GM12878 (cell line): Measurements from ENCODE around the gene WDR31. TPM values are rescaled to one million over a fixed set of nuclear protein-coding genes. Genes with fewer than 3 reads are reported as not detected.

Experiments used
- ATAC-seq: fragments of 200-7000 bp; cut with Tn5 transposase; 3 replicates; pipeline ENCODE4 v1.9.1; 2020; ENCODE audit warnings: mild to moderate bottlenecking, moderate library complexity
- BruUV-seq: library from RNA; stranded (reverse); fragments of 400-500 nt; replicated peaks from 2 replicates; lab custom pipeline; 2021; lab: Mats Ljungman, UMichigan
- CTCF ChIA-PET: fragments of 300-600 bp; sonication (Branson Sonifier 250); formaldehyde crosslinking; extraction: SDS; loops from one replicate; lab custom pipeline; 2021; ENCODE audit warnings: inconsistent platforms; lab: Yijun Ruan, JAX
- POLR2A ChIA-PET: fragments of 350-600 bp; formaldehyde crosslinking; extraction: SDS; loops from one replicate; lab custom pipeline; 2021; ENCODE audit warnings: inconsistent platforms; lab: Charles Lee
- RAD21 ChIA-PET: fragments of 300-600 bp; sonication (Branson Sonifier 250); formaldehyde crosslinking; loops from one replicate; lab custom pipeline; 2023; ENCODE audit warnings: antibody characterized with exemption; ENCODE audit not compliant: unreplicated experiment; lab: Charles Lee
- SMC1A ChIA-PET: fragments of 300-600 bp; sonication (Branson Sonifier 250); formaldehyde crosslinking; loops from one replicate; lab custom pipeline; 2023; ENCODE audit not compliant: unreplicated experiment, uncharacterized antibody; lab: Charles Lee
- DNase-seq: peaks from one replicate; pipeline ENCODE4 v3.0.0-alpha.2; 2011; ENCODE audit warnings: low read depth, low spot score
- FAIRE-seq: peaks from 3 replicates; lab custom pipeline; 2011; peaks lifted over from hg19 to GRCh38; lab: Jason Lieb, UNC
- H2AFZ ChIP-seq: 2 replicates; pipeline ENCODE4 v1.6.0; 2011; ENCODE audit warnings: low read depth, low read length, control low read depth; ENCODE audit not compliant: control insufficient read depth
- H3K27ac ChIP-seq: 2 replicates; pipeline ENCODE4 v1.5.1; 2011; ENCODE audit warnings: control low read depth; ENCODE audit not compliant: control insufficient read depth, insufficient read depth
- H3K27me3 ChIP-seq, 2 experiments: replicated peaks in 1 of 2; 2 replicates each; pipeline versions ENCODE4 v1.6.0 to v1.6.1; 2011; ENCODE audit warnings: low read length in 1 of 2; ENCODE audit not compliant: control insufficient read depth in 2 of 2, insufficient read depth in 2 of 2
- H3K36me3 ChIP-seq, 2 experiments: 2 replicates each; pipeline ENCODE4 v1.5.1; 2011; ENCODE audit warnings: low read length in 1 of 2; ENCODE audit not compliant: control insufficient read depth in 2 of 2, insufficient read depth in 2 of 2
- H3K4me1 ChIP-seq: 2 replicates; pipeline ENCODE4 v1.6.1; 2011; ENCODE audit warnings: mild to moderate bottlenecking, low read length, moderate library complexity, mixed read lengths; ENCODE audit not compliant: control insufficient read depth, insufficient read depth
- H3K4me2 ChIP-seq: 2 replicates; pipeline ENCODE4 v1.6.0; 2011; ENCODE audit warnings: control low read depth; ENCODE audit not compliant: control insufficient read depth, insufficient read depth
- H3K4me3 ChIP-seq: fragments of 200-600 bp; sonication (generic); 2 replicates; pipeline ENCODE4 v1.5.1; 2016
- H3K79me2 ChIP-seq: 2 replicates; pipeline ENCODE4 v1.6.0; 2011; ENCODE audit warnings: low read length; ENCODE audit not compliant: control insufficient read depth, insufficient read depth
- H3K9ac ChIP-seq: 2 replicates; pipeline ENCODE4 v1.8.0; 2011; ENCODE audit warnings: low read length, control low read depth, mixed read lengths; ENCODE audit not compliant: control insufficient read depth, insufficient read depth
- H3K9me3 ChIP-seq: replicated peaks from 3 replicates; pipeline ENCODE4 v1.5.1; 2011; ENCODE audit warnings: mild to moderate bottlenecking, low read length; ENCODE audit not compliant: control insufficient read depth, insufficient read depth
- H4K20me1 ChIP-seq: 2 replicates; pipeline ENCODE4 v1.6.0; 2011; ENCODE audit not compliant: control insufficient read depth, insufficient read depth
- MTA3 ChIP-seq: IDR thresholded peaks from 2 replicates; pipeline ENCODE4 v1.6.1; 2012; ENCODE audit warnings: low read length, inconsistent platforms, borderline replicate concordance
- SIX5 ChIP-seq: IDR thresholded peaks from 2 replicates; pipeline ENCODE4 v1.6.1; 2011; ENCODE audit warnings: mild to moderate bottlenecking, low read depth, low read length, moderate library complexity; ENCODE audit not compliant: severe bottlenecking
- SREBF1 ChIP-seq: IDR thresholded peaks from 2 replicates; pipeline ENCODE4 v1.6.1; 2012; ENCODE audit warnings: mild to moderate bottlenecking, low read length
- TAF1 ChIP-seq: IDR thresholded peaks from 2 replicates; pipeline ENCODE4 v1.6.1; 2011; ENCODE audit warnings: mild to moderate bottlenecking, low read depth, low read length, borderline replicate concordance
- TBL1XR1 ChIP-seq: IDR thresholded peaks from 2 replicates; pipeline ENCODE4 v1.6.1; 2012; ENCODE audit warnings: low read depth, low read length, improper control_type of control experiment
- WGBS: methylation state at CpG from one replicate; pipeline ENCODE4 v1.1.6; 2016; ENCODE audit warnings: low lambda C conversion rate; ENCODE audit not compliant: insufficient replicate concordance, insufficient coverage; ENCODE audit errors: missing lambda C conversion rate; 5-methylcytosine and 5-hydroxymethylcytosine counted together
- in situ Hi-C: fragments of 300-500 bp; cut with MboI; formaldehyde crosslinking; loops from 9 replicates; pipeline ENCODE4 v1.14.3; 2018; ENCODE audit warnings: mixed read lengths
- intact Hi-C: fragments of 100-400 bp; cut with micrococcal nuclease; formaldehyde crosslinking; loops from one replicate; pipeline ENCODE4 v1.14.2; 2022; ENCODE audit not compliant: unreplicated experiment
- polyA plus RNA-seq, 11 experiments: library from polyadenylated mRNA; depleted of rRNA in 4 of 11; unstranded in 6 of 11; stranded (reverse) in 5 of 11; fragments of >200 nt; fragmentation: Nextera tagmentation in 4 of 11; fragmentation: Illumina TruSeq in 1 of 11; extraction: Ambion mirVana in 4 of 11; extraction: Trizol in 1 of 11; gene quantifications; 1 replicate in 1 of 11; 2 replicates in 10 of 11; pipeline versions ENCODE4 v1.2.1 to v1.2.3, GENCODE V29; 2011 to 2016; ENCODE audit warnings: inconsistent platforms in 2 of 11, missing spikeins in 2 of 11, low read depth in 1 of 11
- total RNA-seq, 4 experiments: library from RNA; depleted of rRNA in 3 of 4; stranded (reverse); fragments of >200 nt in 3 of 4; fragmentation: Illumina TruSeq in 1 of 4; extraction: Trizol in 1 of 4; gene quantifications; 2 replicates each; pipeline versions ENCODE4 v1.2.1 to v1.2.3, GENCODE V29; 2013 to 2021
- TF ChIP-seq, protein P1 (sequence below): IDR thresholded peaks from 2 replicates; pipeline ENCODE4 v1.6.1; 2012; ENCODE audit warnings: low read length, inconsistent platforms
- TF ChIP-seq, protein P2 (sequence below): fragments of 450-650 bp; conservative IDR thresholded peaks from 2 replicates; pipeline ENCODE4 v1.6.1; 2017; ENCODE audit warnings: mild to moderate bottlenecking, moderate library complexity
- TF ChIP-seq, protein P3 (sequence below): IDR thresholded peaks from 2 replicates; pipeline ENCODE4 v1.6.1; 2011; ENCODE audit warnings: mild to moderate bottlenecking, low read depth, low read length, moderate library complexity; ENCODE audit not compliant: insufficient replicate concordance
- TF ChIP-seq, protein P4 (sequence below): IDR thresholded peaks from 2 replicates; pipeline ENCODE4 v1.6.1; 2012; ENCODE audit warnings: low read depth, low read length, improper control_type of control experiment
- TF ChIP-seq, protein P5 (sequence below): fragments of 450-650 bp; IDR thresholded peaks from 2 replicates; pipeline ENCODE4 v1.6.1; 2016; ENCODE audit warnings: mild to moderate bottlenecking
- TF ChIP-seq, protein P6 (sequence below): fragments of 450-650 bp; IDR thresholded peaks from 2 replicates; pipeline ENCODE4 v1.6.1; 2017; ENCODE audit warnings: mild to moderate bottlenecking, low read depth, inconsistent platforms; ENCODE audit not compliant: poor library complexity, severe bottlenecking

WDR31 gene
- total and polyA plus RNA-seq, 10 of the 15 experiments (the other 5 are each of a cell fraction or from before 2014, with no cell fraction given), result 0.26 to 1.7 (median 0.79) TPM

DNA sequence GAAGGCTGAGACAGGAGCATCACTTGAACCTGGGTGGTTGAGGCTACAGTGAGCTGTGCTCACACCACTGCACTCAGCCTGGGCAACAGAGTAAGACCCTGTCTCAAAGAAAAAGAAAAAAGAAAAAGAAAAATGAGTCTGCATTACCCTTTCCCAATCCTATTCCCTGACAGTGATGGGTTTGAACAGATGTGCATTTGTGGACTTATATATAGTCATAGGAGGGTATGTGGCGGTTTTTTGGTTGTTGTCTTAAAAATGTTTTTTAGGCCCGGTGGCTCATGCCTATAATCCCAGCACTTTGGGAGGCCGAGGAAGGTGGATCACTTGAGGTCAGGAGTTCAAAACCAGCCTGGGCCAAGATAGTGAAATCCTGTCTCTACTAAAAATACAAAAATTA lies 23.3 kb upstream of the WDR31 start:
- ATAC-seq (no peak), DNase-seq (no peak)
- in situ Hi-C loops, result no loop called here
- Histone ChIP-seq H4K20me1 (no peaks in the 10 kb centered on the region), H3K9me3 (no peaks in the 10 kb centered on the region), H3K9ac (no peak overlapping the region), H3K27ac (no peak overlapping the region), H3K4me3 (no peak overlapping the region)
- BruUV-seq, result no TSS peak
- TF ChIP-seq SIX5 (no peak), TAF1 (no peak), MTA3 (no peak), TBL1XR1 (no peak), SREBF1 (no peak)
- TF ChIP-seq, protein P1, sequence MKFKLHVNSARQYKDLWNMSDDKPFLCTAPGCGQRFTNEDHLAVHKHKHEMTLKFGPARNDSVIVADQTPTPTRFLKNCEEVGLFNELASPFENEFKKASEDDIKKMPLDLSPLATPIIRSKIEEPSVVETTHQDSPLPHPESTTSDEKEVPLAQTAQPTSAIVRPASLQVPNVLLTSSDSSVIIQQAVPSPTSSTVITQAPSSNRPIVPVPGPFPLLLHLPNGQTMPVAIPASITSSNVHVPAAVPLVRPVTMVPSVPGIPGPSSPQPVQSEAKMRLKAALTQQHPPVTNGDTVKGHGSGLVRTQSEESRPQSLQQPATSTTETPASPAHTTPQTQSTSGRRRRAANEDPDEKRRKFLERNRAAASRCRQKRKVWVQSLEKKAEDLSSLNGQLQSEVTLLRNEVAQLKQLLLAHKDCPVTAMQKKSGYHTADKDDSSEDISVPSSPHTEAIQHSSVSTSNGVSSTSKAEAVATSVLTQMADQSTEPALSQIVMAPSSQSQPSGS, result no peak
- TF ChIP-seq, protein P2, sequence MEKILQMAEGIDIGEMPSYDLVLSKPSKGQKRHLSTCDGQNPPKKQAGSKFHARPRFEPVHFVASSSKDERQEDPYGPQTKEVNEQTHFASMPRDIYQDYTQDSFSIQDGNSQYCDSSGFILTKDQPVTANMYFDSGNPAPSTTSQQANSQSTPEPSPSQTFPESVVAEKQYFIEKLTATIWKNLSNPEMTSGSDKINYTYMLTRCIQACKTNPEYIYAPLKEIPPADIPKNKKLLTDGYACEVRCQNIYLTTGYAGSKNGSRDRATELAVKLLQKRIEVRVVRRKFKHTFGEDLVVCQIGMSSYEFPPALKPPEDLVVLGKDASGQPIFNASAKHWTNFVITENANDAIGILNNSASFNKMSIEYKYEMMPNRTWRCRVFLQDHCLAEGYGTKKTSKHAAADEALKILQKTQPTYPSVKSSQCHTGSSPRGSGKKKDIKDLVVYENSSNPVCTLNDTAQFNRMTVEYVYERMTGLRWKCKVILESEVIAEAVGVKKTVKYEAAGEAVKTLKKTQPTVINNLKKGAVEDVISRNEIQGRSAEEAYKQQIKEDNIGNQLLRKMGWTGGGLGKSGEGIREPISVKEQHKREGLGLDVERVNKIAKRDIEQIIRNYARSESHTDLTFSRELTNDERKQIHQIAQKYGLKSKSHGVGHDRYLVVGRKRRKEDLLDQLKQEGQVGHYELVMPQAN, result no peak
- TF ChIP-seq, protein P3, sequence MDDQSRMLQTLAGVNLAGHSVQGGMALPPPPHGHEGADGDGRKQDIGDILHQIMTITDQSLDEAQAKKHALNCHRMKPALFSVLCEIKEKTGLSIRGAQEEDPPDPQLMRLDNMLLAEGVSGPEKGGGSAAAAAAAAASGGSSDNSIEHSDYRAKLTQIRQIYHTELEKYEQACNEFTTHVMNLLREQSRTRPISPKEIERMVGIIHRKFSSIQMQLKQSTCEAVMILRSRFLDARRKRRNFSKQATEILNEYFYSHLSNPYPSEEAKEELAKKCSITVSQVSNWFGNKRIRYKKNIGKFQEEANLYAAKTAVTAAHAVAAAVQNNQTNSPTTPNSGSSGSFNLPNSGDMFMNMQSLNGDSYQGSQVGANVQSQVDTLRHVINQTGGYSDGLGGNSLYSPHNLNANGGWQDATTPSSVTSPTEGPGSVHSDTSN, result no peak
- TF ChIP-seq, protein P4, sequence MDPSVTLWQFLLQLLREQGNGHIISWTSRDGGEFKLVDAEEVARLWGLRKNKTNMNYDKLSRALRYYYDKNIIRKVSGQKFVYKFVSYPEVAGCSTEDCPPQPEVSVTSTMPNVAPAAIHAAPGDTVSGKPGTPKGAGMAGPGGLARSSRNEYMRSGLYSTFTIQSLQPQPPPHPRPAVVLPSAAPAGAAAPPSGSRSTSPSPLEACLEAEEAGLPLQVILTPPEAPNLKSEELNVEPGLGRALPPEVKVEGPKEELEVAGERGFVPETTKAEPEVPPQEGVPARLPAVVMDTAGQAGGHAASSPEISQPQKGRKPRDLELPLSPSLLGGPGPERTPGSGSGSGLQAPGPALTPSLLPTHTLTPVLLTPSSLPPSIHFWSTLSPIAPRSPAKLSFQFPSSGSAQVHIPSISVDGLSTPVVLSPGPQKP, result no peak
- TF ChIP-seq, protein P5, sequence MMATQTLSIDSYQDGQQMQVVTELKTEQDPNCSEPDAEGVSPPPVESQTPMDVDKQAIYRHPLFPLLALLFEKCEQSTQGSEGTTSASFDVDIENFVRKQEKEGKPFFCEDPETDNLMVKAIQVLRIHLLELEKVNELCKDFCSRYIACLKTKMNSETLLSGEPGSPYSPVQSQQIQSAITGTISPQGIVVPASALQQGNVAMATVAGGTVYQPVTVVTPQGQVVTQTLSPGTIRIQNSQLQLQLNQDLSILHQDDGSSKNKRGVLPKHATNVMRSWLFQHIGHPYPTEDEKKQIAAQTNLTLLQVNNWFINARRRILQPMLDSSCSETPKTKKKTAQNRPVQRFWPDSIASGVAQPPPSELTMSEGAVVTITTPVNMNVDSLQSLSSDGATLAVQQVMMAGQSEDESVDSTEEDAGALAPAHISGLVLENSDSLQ, result no peak
- TF ChIP-seq, protein P6, sequence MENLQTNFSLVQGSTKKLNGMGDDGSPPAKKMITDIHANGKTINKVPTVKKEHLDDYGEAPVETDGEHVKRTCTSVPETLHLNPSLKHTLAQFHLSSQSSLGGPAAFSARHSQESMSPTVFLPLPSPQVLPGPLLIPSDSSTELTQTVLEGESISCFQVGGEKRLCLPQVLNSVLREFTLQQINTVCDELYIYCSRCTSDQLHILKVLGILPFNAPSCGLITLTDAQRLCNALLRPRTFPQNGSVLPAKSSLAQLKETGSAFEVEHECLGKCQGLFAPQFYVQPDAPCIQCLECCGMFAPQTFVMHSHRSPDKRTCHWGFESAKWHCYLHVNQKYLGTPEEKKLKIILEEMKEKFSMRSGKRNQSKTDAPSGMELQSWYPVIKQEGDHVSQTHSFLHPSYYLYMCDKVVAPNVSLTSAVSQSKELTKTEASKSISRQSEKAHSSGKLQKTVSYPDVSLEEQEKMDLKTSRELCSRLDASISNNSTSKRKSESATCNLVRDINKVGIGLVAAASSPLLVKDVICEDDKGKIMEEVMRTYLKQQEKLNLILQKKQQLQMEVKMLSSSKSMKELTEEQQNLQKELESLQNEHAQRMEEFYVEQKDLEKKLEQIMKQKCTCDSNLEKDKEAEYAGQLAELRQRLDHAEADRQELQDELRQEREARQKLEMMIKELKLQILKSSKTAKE, result no peak
- TF ChIP-seq, all 136 proteins: peak for 0
- SMC1A ChIA-PET, result interaction anchor here (1.3 kb wide), 1 partner anchor 38 kb away, joined by 3 read pairs; the partner anchor contains the start of gene ALAD
- CTCF ChIA-PET, result interaction anchor here (1.2 kb wide), 1 partner anchor 13 kb away, joined by 3 read pairs; no protein-coding TSS in a partner anchor
- Histone ChIP-seq H3K36me3 (no peaks in the 10 kb centered on the region), H3K4me2 (no peak overlapping the region), H3K4me1 (no peaks in the 10 kb centered on the region), H3K27me3 (no peaks in the 10 kb centered on the region), H3K79me2 (no peaks in the 10 kb centered on the region), H2AFZ (no peak overlapping the region)
- no peak for FAIRE-seq
- RAD21 ChIA-PET, result no interaction called here
- POLR2A ChIA-PET, result no interaction called here
- intact Hi-C loops, result no loop called here
- 48% methylated on average over 3 of the region's 3 CpGs for WGBS
